ENCODE results near the gene NDUFB7. TPM values are rescaled to one million over a fixed set of nuclear protein-coding genes. Genes with fewer than 3 reads are reported as not detected.
A peak's percentile ranks its signal among the peaks of the same experiment; 100 is the strongest.

Gene NDUFB7
- total RNA-seq, 1 experiment from 2014 or later = 155 TPM

- Histone ChIP-seq H3K4me2 (ENCODE audit: insufficient read depth, insufficient read length, low read length) (no peak overlapping the region), H3K79me2 (ENCODE audit: insufficient read depth, low read length) (peaks cover 1% of the 10 kb centered on the region; the same call in 1 of the 2 replicates)
- no CpG with 5 or more reads among the region's 22 CpGs for WGBS (ENCODE audit: extremely low coverage, insufficient read length, low lambda C conversion rate)
Observed at GRCh38 chr19:14561847-14562351, 10.0 kb downstream of the NDUFB7 start.

More at GRCh38 chr19:14561847-14562351, 10.0 kb downstream of the NDUFB7 start:
- Histone ChIP-seq H3K4ac (ENCODE audit: low read depth, low read length) (no peak overlapping the region), H3K23me2 (ENCODE audit: insufficient read length, low read depth, low read length, poor library complexity, severe bottlenecking) (no peaks in the 10 kb centered on the region), H4K91ac (ENCODE audit: insufficient read length, low read depth, low read length) (no peak overlapping the region), H2AK5ac (ENCODE audit: insufficient read length, low read length) (no peak overlapping the region), H2BK5ac (ENCODE audit: insufficient read length, low read length) (no peak overlapping the region), H2BK120ac (ENCODE audit: low read depth, low read length, poor library complexity, severe bottlenecking) (no peak overlapping the region), H3K23ac (ENCODE audit: insufficient read length, low read depth, low read length) (no peak overlapping the region), H4K8ac (replicated peaks; ENCODE audit: insufficient read length, low read depth, low read length) (no peak overlapping the region), H4K5ac (ENCODE audit: insufficient read length, low read depth, low read length) (no peak overlapping the region), H4K20me1 (ENCODE audit: control insufficient read depth, insufficient read depth, insufficient read length) (no peaks in the 10 kb centered on the region), H3K56ac (ENCODE audit: insufficient read length, low read depth, low read length) (no peak overlapping the region), H2AFZ (ENCODE audit: low read length) (no peak overlapping the region), H3K18ac (ENCODE audit: insufficient read length, low read depth, low read length) (no peak overlapping the region), H3K79me1 (ENCODE audit: insufficient read depth, low read depth, low read length, poor library complexity, severe bottlenecking) (peaks cover 9% of the 10 kb centered on the region), H3K14ac (ENCODE audit: insufficient read depth, low read length) (no peak overlapping the region), H2BK20ac (ENCODE audit: low read depth, low read length, poor library complexity, severe bottlenecking) (no peak overlapping the region), H3K9me3 (ENCODE audit: control insufficient read depth, low read depth, low read length) (no peaks in the 10 kb centered on the region), H3K27me3 (ENCODE audit: insufficient read depth, low read length) (no peaks in the 10 kb centered on the region), H2BK12ac (ENCODE audit: insufficient read length, low read depth, low read length) (no peak overlapping the region), H3K9ac (ENCODE audit: extremely low read depth, insufficient read length, low read length) (no peak overlapping the region), H3K27ac (ENCODE audit: insufficient read length, low read depth, low read length) (no peak overlapping the region), H3K4me1 (ENCODE audit: insufficient read depth, low read length) (no peaks in the 10 kb centered on the region; the same call in 1 of the 2 replicates), H3T11ph (ENCODE audit: low read length) (no peak overlapping the region), H2BK15ac (ENCODE audit: low read depth, low read length) (no peak overlapping the region)
- no peak for TF ChIP-seq CTCF (conservative IDR thresholded peaks at IDR 0.05)
- Mint-ChIP-seq H3K4me3 (no peak overlapping the region; a peak in 1 of 5 replicates), H3K4me1 (peaks cover 29 to 44% of the 10 kb centered on the region in 2 experiments), H3K27ac (peak overlapping the region; percentile 78 to 93 (median 88); a peak in 4 of 7 replicates), H3K9me3 (no peaks in the 10 kb centered on the region), H3K27me3 (ENCODE audit: low read depth) (no peaks in the 10 kb centered on the region), H3K36me3 (ENCODE audit: insufficient read depth in 1 of 3, low read depth in 3 of 3) (peaks cover 2 to 7% (median 3%) of the 10 kb centered on the region in 3 experiments; a peak in 5 of 7 replicates)
- peak; percentile 48 for DNase-seq
